Measurements from ENCODE around the gene YOD1. TPM values are rescaled to one million over a fixed set of nuclear protein-coding genes. Genes with fewer than 3 reads are reported as not detected.

The YOD1 gene
- total RNA-seq, 1 donor from 2014 or later, result 7.1 TPM

- no peak for DNase-seq (ENCODE audit: low read depth)
Measured at GRCh38 chr1:207013321-207014085, 37.5 kb downstream of the YOD1 start.

- DNase-seq (ENCODE audit: low read depth), result no peak
Measured at GRCh38 chr1:207010726-207011125, 40.3 kb downstream of the YOD1 start.

- no peak for DNase-seq (ENCODE audit: low read depth)
Measured at GRCh38 chr1:207009945-207010344, 41.1 kb downstream of the YOD1 start.

- DNase-seq (ENCODE audit: low read depth), result no peak
Measured at GRCh38 chr1:207009182-207009850, 41.7 kb downstream of the YOD1 start.

GRCh38 chr1:207007352-207008033, 43.5 kb downstream of the YOD1 start:
- DNase-seq (ENCODE audit: low read depth), result peak; percentile 98

GRCh38 chr1:207006914-207007313, 44.1 kb downstream of the YOD1 start:
- DNase-seq (ENCODE audit: low read depth), result no peak

- no peak for DNase-seq (ENCODE audit: low read depth)
Measured at GRCh38 chr1:207006083-207006482, 44.9 kb downstream of the YOD1 start.

GRCh38 chr1:207004931-207005830, 45.8 kb downstream of the YOD1 start:
- peak; percentile 86 for DNase-seq (ENCODE audit: low read depth)

GRCh38 chr1:207003210-207003609, 47.8 kb downstream of the YOD1 start:
- no peak for DNase-seq (ENCODE audit: low read depth)

GRCh38 chr1:207002724-207003146, 48.3 kb downstream of the YOD1 start:
- no peak for DNase-seq (ENCODE audit: low read depth)

GRCh38 chr1:207001492-207002245, 49.3 kb downstream of the YOD1 start:
- DNase-seq (ENCODE audit: low read depth), result no peak

GRCh38 chr1:207000651-207001291, 50.2 kb downstream of the YOD1 start:
- no peak for DNase-seq (ENCODE audit: low read depth)

GRCh38 chr1:206998816-206999215, 52.2 kb downstream of the YOD1 start:
- no peak for DNase-seq (ENCODE audit: low read depth)

Other genes with a start within 250 kb of the YOD1 start
- gene IL20, start 185.6 kb downstream of the YOD1 start, total RNA-seq, result not detected in 2 replicates
- gene IL24, start 153.8 kb downstream of the YOD1 start, total RNA-seq, result not detected in 2 replicates
- not detected in 2 replicates for gene FCMR, start 129.3 kb downstream of the YOD1 start, total RNA-seq
- gene PIGR, start 104.7 kb downstream of the YOD1 start, total RNA-seq, result not detected in 2 replicates
- not detected in 2 replicates for gene FCAMR, start 80.7 kb downstream of the YOD1 start, total RNA-seq
- gene C1orf116, start 18.5 kb downstream of the YOD1 start, total RNA-seq, result 0.13 TPM in 1 of 2 replicates, not detected in the other
- gene PFKFB2, start 2.1 kb upstream of the YOD1 start, total RNA-seq, result 5.7 and 6.0 TPM in 2 replicates
- not detected in 2 replicates for gene C4BPB, start 37.7 kb upstream of the YOD1 start, total RNA-seq
- gene C4BPA, start 53.0 kb upstream of the YOD1 start, total RNA-seq, result not detected in 2 replicates